GM18867 (cell line): Measurements from ENCODE around the gene ARHGEF12.

Experiments used
- ATAC-seq: cut with Tn5 transposase; IDR thresholded peaks from one replicate; pipeline ENCODE4 v1.9.1; 2021; ENCODE audit warnings: mild to moderate bottlenecking, moderate library complexity; ENCODE audit not compliant: unreplicated experiment

Gene ARHGEF12

DNA sequence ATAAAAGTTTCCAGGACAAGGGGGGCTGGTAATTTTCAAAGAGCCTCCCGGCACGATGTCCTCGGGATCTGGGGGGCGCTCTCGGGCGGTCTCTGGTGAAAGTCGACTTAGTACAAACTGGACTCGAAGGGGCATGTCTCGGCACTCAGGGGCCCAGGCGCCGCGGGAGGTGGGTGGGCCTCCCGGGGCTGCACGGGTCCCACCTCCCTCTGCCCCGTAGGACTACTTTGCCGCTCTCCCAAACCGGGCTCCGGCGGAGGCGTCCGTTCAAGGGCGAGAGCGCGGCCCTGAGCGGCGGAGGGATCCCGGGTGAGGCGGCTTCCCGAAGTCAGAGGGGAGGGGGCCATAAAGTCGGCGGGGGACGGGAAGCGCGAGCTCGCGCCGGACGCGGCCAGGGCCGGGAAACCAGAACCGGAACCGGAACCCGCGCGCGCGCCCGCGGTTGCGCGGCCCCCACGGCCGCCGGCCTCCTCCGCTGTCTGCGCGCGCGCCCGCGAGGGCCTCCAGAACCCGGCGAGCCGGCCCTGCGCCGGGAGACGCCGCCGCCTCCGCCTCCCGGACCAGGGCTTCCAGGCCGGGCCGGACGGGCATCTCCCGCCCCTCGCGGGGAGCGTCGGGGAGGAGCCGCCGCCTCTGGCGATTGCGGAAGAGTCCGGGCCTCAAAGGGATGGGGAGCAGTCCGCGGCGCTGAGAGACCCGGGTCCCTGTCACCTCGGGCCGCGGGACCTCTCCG lies at the start of gene ARHGEF12:
Gene ARHGEF12 (plus strand): TSS at position 506 of the 733 bp plus-strand sequence. CDS start 831 bp downstream, outside the sequence.
- peak; percentile 65 for ATAC-seq

- ATAC-seq: no peak
Measured at GRCh38 chr11:120288021-120288420, 48.2 kb upstream of the ARHGEF12 start.

DNA sequence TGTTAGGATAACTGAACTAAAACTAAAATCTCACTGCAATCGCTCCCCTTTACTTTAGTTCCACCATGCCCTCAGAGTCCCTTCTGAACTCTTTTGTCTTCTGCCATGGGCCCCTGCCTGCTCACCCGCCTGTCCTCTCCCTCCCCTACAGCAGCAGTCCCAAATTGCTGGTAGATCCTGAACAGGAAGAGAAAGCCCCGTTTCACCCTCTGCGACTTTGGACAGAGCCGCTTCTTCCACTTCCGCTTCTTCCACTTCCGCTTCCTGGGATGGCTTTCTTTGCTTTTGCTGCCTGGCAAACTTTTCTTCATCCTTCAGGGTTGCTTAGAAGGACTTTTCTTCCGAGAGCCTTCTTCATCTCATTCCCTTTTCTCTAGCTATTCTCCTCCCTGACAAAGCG lies 46.8 kb upstream of the ARHGEF12 start:
- no peak for ATAC-seq

DNA sequence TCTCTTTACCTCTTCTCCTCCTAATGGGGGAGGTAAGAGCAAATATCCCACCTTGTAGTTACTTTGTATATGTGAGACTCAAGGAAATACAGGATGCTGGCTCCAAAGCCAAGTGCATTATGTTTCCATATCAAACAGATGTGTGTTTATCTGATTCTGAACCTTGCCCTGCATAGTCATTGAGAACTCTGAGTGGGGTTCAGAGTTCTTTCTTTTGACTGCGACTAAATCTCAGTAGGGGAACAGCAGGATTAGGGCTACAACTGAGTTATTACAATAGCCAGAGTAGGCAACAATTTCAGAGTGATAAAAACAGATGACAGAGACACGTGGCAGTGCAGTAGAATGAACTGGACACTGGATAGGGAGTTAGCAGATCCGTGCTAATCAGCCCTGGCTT lies 45.3 kb upstream of the ARHGEF12 start:
- ATAC-seq: no peak

- no peak for ATAC-seq
Measured at GRCh38 chr11:120293038-120293800, 43.0 kb upstream of the ARHGEF12 start.

DNA sequence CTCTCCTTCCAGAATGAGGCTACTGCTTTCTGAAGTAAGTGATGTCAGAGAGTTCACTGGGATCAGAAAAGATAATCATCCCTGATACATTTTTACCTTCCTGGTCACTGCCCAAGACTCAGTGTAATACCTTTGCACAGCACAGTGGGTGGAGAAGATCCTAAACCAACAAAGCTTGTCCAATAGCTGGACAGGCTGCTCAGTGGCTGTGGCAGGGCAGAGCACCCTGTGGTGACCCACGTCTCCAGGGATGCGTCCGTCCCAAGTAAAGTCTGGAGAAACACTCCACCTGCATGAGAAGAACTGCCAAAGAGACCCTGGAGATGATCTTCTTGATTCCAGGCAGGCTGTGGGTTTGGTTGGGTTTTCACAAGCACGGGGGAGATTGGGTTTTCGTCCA lies 42.1 kb upstream of the ARHGEF12 start:
- no peak for ATAC-seq

DNA sequence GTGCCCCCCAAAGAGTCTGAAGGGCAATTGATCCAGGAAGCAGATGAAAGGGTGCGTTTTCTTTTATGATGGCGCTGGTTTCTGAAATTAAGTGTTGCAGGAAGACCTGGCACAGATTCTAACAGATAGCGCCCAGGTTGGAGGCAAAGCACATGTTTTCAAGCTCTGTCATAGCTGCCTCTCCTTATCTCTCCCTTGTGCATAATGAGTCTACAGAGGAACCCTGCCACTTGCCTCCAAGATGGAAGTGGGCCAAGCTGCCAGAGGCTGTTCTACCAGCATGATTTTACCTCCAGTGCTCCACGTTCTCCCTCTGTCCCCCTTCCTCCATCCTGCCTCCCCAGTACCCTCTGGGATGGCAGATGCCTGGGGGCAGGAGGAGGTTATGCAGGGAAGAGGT lies 41.1 kb upstream of the ARHGEF12 start:
- ATAC-seq: no peak

DNA sequence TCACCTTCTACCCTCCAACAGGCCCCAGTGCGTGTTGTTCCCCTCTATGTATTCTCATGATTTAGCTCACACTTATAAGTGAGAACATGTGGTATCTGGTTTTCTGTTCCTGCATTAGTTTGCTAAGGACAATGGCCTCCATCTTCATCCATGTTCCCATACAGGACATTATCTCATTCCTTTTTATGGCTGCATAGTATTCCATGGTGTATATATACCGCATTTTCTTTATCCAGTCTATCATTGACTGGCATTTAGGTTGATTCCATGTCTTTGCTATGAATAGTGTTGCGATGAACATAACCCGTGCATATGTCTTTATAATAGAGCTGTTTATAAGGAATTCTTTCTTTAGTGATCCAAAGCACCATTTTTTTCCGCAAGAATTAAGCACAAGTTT lies 39.7 kb upstream of the ARHGEF12 start:
- ATAC-seq: no peak

GRCh38 chr11:120298461-120298860 lies 37.8 kb upstream of the ARHGEF12 start:
- no peak for ATAC-seq

GRCh38 chr11:120302001-120302805 lies 34.0 kb upstream of the ARHGEF12 start:
- no peak for ATAC-seq

GRCh38 chr11:120303004-120303637 lies 33.1 kb upstream of the ARHGEF12 start:
- peak; percentile 74 for ATAC-seq

- ATAC-seq: no peak
Measured at GRCh38 chr11:120304526-120304925, 31.7 kb upstream of the ARHGEF12 start.

DNA sequence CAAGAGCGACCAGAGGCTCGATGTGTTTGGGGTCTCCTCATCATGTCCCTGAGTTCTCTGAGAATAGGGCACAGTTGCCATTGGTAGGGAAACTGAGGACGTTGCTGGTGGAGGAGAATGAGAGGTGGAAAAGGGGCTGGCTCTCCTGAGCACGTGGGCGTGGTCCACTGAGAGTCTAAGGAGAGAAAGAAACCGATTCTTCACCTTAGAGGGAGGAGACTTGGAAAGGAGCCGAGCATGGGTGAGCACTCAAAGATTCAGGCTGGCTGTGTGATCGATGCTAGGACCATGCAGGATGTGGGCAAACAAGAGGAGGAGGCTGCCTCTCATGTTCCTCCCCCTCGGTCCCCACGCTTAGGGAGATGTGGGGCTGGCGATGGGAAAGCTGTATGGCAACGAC lies 30.9 kb upstream of the ARHGEF12 start:
- no peak for ATAC-seq

DNA sequence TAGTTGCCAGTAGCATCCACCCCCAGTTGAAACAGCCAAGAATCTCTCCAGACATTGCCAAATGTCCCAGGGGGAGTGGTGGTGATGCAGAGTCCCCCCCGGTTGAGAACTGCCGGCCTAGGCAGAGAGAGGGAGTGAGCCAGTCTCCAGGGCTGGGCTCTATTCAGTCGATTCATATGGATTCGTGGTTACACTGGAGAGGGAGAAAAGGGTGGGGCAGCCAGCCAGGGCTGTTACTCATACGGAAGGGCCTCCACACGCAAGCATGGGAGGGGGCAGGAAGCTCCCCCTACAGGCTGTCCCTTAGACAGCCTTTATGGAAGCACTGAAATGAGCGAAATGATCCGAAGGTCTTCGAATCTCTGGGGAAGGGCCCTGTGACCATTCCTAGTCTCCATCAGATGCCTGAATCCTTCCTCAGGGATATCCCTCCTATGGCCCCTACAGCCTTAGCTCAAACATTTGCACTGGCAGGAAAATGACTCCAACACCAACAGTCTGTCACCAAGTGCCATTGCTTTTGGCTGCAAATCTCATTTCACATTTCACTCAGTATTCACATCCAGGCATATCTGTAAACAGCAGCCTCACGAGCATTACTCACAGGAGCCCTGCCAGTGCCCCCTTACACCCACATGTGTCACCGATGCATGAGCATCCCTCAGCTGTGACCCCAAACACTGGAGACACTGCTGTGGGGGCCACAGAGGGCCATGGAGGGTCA lies 29.5 kb upstream of the ARHGEF12 start:
- no peak for ATAC-seq

DNA sequence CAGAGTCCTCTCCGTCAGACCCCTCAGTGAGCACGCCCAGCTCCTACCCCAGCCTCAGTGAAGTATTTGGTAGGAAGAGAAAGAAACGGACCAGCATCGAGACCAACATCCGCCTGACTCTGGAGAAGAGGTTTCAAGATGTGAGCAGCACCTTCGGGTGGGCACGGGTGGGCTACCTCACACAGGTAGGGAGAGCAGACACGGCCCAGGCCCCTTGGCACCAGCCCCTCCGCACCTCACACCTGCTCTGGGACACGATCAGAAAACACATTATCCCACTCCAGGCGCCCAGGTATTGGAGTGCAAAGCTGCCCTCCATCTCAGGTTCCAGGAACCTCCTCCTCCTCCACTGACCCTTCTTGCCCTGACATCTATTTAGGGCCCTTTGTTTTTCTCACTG lies 28.7 kb upstream of the ARHGEF12 start:
- no peak for ATAC-seq

- ATAC-seq: no peak
Measured at GRCh38 chr11:120308081-120308480, 28.1 kb upstream of the ARHGEF12 start.

DNA sequence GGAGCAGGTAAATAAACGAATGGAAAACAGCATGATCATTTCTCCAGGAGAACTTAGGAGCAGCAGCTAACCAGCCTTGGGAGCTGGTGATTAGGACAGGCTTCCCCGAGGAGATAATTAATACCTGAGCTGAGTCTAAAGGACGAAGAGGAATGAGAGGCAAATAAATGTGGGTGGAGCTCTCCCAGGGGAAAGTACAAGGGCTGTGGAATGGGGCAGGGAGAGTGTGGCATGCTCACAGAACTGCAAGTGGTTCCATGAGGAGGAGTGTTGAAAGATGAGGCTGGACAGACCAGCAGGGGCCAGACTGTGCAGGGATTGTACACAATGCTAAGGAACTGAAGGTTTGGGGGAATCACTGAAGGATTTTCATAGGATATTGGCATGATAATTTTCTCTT lies 25.3 kb upstream of the ARHGEF12 start:
- no peak for ATAC-seq

DNA sequence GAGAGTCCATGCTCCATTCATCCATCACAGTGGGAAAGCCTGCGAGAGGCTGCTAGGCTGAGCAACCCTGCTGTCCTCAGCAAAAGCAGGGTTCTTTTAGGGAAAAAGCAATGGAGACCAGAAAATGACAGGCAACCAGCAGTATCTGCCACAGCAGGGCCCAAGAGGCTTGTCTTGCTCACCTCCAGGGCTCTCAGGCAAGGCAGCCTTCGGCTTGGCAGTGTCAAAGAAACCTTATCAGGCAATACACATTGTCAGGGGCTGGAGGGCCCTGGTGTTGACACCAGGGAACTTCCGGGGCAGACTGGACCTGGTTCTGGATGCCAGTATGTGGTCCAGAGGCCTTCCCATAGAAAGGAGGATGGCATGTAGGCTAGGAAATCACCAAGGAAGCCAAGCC lies 21.4 kb upstream of the ARHGEF12 start:
- no peak for ATAC-seq

GRCh38 chr11:120316880-120317688 lies 19.1 kb upstream of the ARHGEF12 start:
- no peak for ATAC-seq
